22Rv1 (cell line): ENCODE data around the gene GORASP2.

Source experiments
- H3K27ac ChIP-seq: fragments of 450-650 bp; 2 replicates; pipeline ENCODE4 v1.5.1; 2017
- ZFX ChIP-seq: fragments of 450-650 bp; IDR thresholded peaks from 2 replicates; pipeline ENCODE4 v1.6.1; 2017; ENCODE audit warnings: antibody characterized with exemption, borderline replicate concordance
- TF ChIP-seq, protein P1 (sequence below): fragments of 450-650 bp; IDR thresholded peaks from 2 replicates; pipeline ENCODE4 v1.5.1; 2017; ENCODE audit warnings: mild to moderate bottlenecking

GORASP2 gene

DNA sequence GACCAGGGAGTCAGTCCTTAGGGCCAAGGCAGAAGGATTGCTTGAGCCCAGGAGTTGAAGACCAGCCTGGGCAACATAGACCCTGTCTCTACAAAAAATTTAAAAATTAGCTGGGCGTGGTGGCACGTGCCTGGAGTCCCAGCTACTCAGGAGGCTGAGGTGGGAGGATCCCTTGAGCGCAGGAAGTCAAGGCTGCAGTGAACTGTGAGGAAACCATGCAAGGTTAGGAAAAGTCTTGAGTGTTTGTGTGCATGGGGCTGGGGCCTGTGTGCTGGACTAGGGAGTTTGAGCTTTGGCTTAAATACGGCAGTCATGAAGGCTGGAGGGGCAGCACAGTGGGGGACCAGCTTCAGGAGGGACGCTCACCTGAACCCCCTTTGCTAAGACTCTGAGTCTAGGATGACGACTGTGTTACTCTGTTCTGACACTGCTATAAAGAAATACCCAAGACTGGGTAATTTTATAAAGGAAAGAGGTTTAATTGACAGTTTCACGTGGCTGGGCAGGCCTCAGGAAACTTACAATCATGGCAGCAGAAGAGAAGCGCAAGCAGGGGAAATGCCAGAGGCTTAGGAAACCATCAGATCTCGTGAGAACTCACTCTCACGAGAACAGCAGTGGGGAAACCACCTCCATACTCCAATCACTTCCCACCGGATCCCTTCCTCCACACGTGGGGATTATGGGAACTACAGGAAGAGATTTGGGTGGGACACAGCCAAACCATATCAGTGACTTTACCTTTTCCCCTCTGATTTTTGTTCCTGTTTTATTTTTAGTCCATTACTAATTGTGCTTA is 39.4 kb downstream of the GORASP2 start:
- no peak overlapping the region for H3K27ac ChIP-seq
- TF ChIP-seq ZFX, result no peak
- TF ChIP-seq, protein P1, sequence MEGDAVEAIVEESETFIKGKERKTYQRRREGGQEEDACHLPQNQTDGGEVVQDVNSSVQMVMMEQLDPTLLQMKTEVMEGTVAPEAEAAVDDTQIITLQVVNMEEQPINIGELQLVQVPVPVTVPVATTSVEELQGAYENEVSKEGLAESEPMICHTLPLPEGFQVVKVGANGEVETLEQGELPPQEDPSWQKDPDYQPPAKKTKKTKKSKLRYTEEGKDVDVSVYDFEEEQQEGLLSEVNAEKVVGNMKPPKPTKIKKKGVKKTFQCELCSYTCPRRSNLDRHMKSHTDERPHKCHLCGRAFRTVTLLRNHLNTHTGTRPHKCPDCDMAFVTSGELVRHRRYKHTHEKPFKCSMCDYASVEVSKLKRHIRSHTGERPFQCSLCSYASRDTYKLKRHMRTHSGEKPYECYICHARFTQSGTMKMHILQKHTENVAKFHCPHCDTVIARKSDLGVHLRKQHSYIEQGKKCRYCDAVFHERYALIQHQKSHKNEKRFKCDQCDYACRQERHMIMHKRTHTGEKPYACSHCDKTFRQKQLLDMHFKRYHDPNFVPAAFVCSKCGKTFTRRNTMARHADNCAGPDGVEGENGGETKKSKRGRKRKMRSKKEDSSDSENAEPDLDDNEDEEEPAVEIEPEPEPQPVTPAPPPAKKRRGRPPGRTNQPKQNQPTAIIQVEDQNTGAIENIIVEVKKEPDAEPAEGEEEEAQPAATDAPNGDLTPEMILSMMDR, result no peak

DNA sequence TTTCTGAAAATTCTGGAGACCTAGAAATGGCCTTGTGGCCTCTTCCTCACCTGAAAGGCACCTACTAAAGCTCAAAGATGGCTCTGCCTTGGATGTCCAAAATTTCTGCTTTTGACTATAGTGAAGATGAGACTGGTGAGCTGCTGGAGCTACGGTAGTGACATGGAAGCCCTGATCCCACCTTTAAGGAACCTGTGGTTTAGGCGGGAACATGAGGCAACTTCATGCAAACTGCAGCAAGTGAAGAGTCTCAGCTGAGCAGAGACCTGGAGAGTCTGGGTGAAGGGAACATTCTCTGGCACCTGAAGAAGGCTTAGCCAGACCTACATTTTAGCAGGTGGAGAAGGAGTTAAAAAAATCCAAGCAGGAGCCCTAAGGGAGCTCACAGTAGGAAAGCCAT is 40.0 kb downstream of the GORASP2 start:
- H3K27ac ChIP-seq, result no peak overlapping the region

DNA sequence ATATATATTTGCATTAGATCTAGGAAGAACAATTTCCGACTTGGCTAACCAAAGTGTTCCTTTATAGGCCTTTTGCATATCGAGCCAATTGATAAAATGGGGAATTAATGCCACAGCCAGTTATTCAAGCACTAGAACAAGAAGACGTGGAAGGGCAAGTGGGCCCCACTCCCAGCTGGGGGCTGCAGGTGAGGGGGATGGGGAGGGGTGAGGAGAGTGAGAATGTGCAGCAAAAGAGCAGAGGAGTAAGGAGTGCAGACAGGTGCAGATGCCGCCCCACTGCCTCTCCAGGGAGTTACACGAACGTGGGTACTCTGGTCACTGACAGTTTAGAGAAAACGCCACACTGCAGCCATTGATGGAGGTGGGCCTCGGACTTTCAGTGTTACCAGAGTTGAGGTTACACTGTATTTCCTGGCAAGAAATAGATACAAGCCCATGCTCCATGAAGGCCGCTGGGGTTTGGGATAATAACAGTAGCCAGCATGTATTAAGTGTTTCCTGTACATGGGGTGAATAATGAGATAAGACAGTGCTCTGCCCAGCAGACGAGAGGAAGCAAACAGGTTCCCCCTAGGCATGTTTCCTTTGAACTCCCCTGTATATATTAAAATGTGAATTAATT is 40.9 kb downstream of the GORASP2 start:
- TF ChIP-seq, protein P1, result no peak
- TF ChIP-seq ZFX, result no peak
- no peak overlapping the region for H3K27ac ChIP-seq

More for the DNA sequence above, 40.0 kb downstream of the GORASP2 start:
- TF ChIP-seq ZFX, result no peak
- TF ChIP-seq, protein P1, result no peak

DNA sequence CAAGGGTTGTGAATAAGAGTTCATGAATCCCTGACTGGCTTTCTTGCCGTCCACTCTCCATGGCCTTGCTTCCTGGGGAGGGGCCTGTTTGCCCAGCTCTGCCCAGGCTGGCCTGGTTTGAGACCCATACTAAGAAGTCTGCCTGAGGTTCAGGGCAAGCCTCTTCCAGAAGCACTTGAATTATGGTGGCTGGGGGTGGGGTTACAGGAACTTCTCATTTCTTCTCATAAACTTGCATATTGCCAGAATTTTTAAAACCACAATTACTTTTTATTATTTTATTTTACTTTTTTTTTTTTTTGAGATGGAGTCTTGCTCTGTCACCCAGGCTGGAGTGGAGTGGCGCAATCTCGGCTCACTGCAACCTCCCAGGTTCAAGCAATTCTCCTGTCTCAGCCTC is 42.0 kb downstream of the GORASP2 start:
- no peak for TF ChIP-seq ZFX
- TF ChIP-seq, protein P1, result no peak

DNA sequence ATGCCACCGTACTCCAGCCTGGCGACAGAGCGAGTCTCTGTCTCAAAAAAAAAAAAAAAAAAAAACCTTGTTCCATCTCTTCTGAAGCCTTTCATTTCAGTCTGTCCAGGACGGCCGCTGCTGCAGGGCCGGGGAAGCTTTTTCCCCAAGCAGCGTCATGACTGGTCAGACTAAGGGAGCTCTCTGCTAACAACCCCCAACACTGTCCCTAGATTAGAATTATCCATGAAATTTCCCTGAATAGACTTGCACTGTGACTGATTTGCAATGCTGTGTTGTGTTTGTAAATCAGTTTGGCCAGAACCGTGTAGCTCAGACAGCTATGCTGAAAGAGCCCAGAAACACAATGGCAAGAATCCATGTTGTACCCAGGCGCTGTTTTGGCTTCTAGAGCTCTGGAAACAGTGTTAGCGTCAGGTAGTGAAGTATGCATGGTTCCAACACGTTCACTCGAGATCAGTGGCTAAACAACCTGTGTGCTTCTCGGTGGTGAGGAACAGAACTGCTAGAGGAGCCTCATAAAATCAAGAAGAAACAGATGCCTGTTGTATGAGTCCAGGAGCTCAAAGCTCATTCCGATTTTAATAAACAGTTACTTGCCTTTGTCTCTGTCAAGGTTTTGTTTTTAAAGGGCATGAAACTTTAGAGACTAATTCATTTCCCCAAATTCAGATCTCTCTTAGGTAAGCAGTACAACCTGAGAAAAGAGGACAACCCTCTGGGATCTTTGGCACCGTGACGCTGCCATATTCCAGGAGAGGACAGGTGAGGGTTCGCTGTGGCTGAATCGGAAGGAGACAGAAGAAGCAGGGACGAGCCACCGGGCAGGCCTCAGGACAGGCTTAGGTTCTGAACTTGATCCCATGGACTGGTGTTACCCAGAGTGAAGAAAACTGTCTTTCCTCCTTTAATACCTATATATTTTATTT is 43.5 kb downstream of the GORASP2 start:
- TF ChIP-seq ZFX, result no peak
- TF ChIP-seq, protein P1, result no peak
- H3K27ac ChIP-seq, result no peak overlapping the region

More for the DNA sequence above, 42.0 kb downstream of the GORASP2 start:
- no peak overlapping the region for H3K27ac ChIP-seq

DNA sequence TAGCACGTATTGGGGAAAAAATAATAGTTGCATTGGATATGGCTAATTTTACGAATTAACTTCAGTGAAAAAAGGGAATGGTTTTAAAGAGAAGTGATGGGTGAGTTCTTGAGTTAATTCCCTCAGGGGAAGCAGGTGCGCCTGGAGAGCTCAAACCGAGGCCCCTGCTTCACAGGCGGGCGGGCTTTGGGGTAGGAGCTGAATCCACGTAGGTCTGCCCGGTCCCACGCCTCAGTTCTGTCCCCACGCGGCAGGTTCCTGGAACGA is 44.1 kb downstream of the GORASP2 start:
- no peak overlapping the region for H3K27ac ChIP-seq
- TF ChIP-seq ZFX, result no peak
- TF ChIP-seq, protein P1, result no peak
